Measurements from ENCODE around the gene C2CD5. TPM values are rescaled to one million over a fixed set of nuclear protein-coding genes. Genes with fewer than 3 reads are reported as not detected.

Gene C2CD5
- total and polyA plus RNA-seq, 2 of the 4 experiments (the other 2 are of a cell fraction): 14.5 to 15.8 TPM

DNA sequence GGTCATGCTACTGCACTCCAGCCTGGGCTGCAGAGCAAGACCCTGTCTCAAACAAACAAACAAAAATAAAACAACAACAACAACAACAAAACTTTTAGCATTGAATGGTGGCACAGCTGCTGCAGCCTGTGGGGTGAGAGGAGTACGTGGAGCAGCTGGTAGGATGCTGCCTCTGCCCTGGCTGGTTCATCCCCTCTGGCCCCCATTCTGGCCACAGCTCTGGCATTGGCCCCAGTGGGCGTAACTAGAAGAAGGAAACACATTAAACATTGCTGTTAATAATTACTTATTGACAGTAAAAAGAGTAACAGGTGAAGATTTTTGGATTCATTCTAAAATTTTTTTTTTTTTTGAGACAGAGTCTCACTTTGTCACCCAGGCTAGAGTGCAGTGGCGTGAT, 28.8 kb upstream of the C2CD5 start:
- in situ Hi-C loops (cut with MboI; ENCODE audit: low sequenced_read_pairs) (no loop called here), dilution Hi-C loops (cut with HindIII; ENCODE audit: low sequenced_read_pairs, unreplicated experiment) (no loop called here), intact Hi-C loops (cut with micrococcal nuclease) (no loop called here)
- Histone ChIP-seq H3K9me1 (ENCODE audit: insufficient read depth, low read length) (no peaks in the 10 kb centered on the region), H4K8ac (ENCODE audit: low read depth in 2 of 2, low read length in 2 of 2) (no peak overlapping the region), H3K23ac (ENCODE audit: low read depth, low read length) (no peak overlapping the region), H2BK15ac (ENCODE audit: low read depth, low read length) (no peak overlapping the region), H4K20me1 (ENCODE audit: insufficient read depth, low read length) (no peaks in the 10 kb centered on the region), H3K9me3 (ENCODE audit: control insufficient read depth, insufficient read depth, low read length) (no peaks in the 10 kb centered on the region), H3K79me1 (ENCODE audit: low read depth in 1 of 2, low read length in 2 of 2) (no peaks in the 10 kb centered on the region), H2AK9ac (replicated peaks; ENCODE audit: low read depth, low read length, poor library complexity) (no peak overlapping the region), H2AK5ac (ENCODE audit: low read depth, low read length) (no peak overlapping the region), H3K27ac (ENCODE audit: insufficient read depth, low read length) (no peak overlapping the region), H2BK5ac (ENCODE audit: low read depth, low read length, poor library complexity, severe bottlenecking) (no peak overlapping the region), H4K5ac (ENCODE audit: low read depth, low read length) (no peak overlapping the region), H3K14ac (replicated peaks; ENCODE audit: low read depth, low read length) (no peak overlapping the region), H3K4ac (ENCODE audit: low read depth, low read length) (no peak overlapping the region), H2BK120ac (ENCODE audit: low read depth, low read length) (no peak overlapping the region), H2AFZ (replicated peaks; ENCODE audit: low read length, poor library complexity) (no peak overlapping the region), H3K27me3 (ENCODE audit: control insufficient read depth, insufficient read depth, low read length) (no peaks in the 10 kb centered on the region), H3K56ac (ENCODE audit: extremely low read depth, insufficient read depth, low read length) (no peak overlapping the region), H3K4me2 (ENCODE audit: low read depth, low read length) (no peak overlapping the region), H3K9ac (ENCODE audit: low read depth, low read length) (no peak overlapping the region), H2BK20ac (ENCODE audit: low read depth, low read length) (no peak overlapping the region), H4K91ac (ENCODE audit: insufficient read depth, low read depth, low read length) (no peak overlapping the region), H3K4me3 (ENCODE audit: insufficient read depth, low read depth, low read length) (no peak overlapping the region), H3K36me3 (ENCODE audit: control insufficient read depth, insufficient read depth, low read length) (no peaks in the 10 kb centered on the region), H3K4me1 (ENCODE audit: control insufficient read depth, insufficient read depth, low read length) (no peaks in the 10 kb centered on the region), H3K18ac (ENCODE audit: low read depth, low read length) (no peak overlapping the region)
- no TSS peak for BruUV-seq (replicated peaks)
- WGBS, 2 experiments (ENCODE audit: extremely low coverage in 2 of 2, insufficient read length in 1 of 2): no CpG with 5 or more reads among the region's 3 CpGs
- ATAC-seq (ENCODE audit: low read depth): no peak
- POLR2A ChIA-PET (ENCODE audit: unreplicated experiment): no interaction called here
- DNase-seq: no peak
- CTCF ChIA-PET: interaction anchor here (0.6 kb wide), 1 partner anchor 85 kb away, joined by 4 read pairs; no protein-coding TSS in a partner anchor
- TF ChIP-seq, protein P1, sequence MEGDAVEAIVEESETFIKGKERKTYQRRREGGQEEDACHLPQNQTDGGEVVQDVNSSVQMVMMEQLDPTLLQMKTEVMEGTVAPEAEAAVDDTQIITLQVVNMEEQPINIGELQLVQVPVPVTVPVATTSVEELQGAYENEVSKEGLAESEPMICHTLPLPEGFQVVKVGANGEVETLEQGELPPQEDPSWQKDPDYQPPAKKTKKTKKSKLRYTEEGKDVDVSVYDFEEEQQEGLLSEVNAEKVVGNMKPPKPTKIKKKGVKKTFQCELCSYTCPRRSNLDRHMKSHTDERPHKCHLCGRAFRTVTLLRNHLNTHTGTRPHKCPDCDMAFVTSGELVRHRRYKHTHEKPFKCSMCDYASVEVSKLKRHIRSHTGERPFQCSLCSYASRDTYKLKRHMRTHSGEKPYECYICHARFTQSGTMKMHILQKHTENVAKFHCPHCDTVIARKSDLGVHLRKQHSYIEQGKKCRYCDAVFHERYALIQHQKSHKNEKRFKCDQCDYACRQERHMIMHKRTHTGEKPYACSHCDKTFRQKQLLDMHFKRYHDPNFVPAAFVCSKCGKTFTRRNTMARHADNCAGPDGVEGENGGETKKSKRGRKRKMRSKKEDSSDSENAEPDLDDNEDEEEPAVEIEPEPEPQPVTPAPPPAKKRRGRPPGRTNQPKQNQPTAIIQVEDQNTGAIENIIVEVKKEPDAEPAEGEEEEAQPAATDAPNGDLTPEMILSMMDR (conservative IDR thresholded peaks at IDR 0.05; ENCODE audit: low read depth, low read length): no peak
- no peak for TF ChIP-seq RCOR1 (IDR thresholded peaks at IDR 0.05; ENCODE audit: insufficient replicate concordance, low read length)
- TF ChIP-seq BHLHE40 (IDR thresholded peaks at IDR 0.05; ENCODE audit: low read depth, low read length): no peak
- TF ChIP-seq RFX5 (IDR thresholded peaks at IDR 0.05; ENCODE audit: low read depth, low read length): no peak
- TF ChIP-seq MAZ (IDR thresholded peaks at IDR 0.05; ENCODE audit: borderline replicate concordance, low read depth, low read length): no peak
- no peak for TF ChIP-seq RAD21 (IDR thresholded peaks at IDR 0.05; ENCODE audit: low read length)
- TF ChIP-seq POLR2A (IDR thresholded peaks at IDR 0.05; ENCODE audit: low read depth, low read length): no peak
- TF ChIP-seq CEBPB (IDR thresholded peaks at IDR 0.05; ENCODE audit: low read depth, low read length): no peak
- TF ChIP-seq FOS (IDR thresholded peaks at IDR 0.05; ENCODE audit: low read depth, low read length): no peak
- TF ChIP-seq MXI1 (IDR thresholded peaks at IDR 0.05; ENCODE audit: borderline replicate concordance, low read depth, low read length): no peak
- no peak for TF ChIP-seq NFE2L2 (IDR thresholded peaks at IDR 0.05; ENCODE audit: low read depth, low read length)
- TF ChIP-seq MAFK (IDR thresholded peaks at IDR 0.05; ENCODE audit: low read depth, low read length): no peak
- no peak for TF ChIP-seq CHD1 (IDR thresholded peaks at IDR 0.05; ENCODE audit: low read depth, low read length)
- TF ChIP-seq, protein P2, sequence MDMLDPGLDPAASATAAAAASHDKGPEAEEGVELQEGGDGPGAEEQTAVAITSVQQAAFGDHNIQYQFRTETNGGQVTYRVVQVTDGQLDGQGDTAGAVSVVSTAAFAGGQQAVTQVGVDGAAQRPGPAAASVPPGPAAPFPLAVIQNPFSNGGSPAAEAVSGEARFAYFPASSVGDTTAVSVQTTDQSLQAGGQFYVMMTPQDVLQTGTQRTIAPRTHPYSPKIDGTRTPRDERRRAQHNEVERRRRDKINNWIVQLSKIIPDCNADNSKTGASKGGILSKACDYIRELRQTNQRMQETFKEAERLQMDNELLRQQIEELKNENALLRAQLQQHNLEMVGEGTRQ (IDR thresholded peaks at IDR 0.05; ENCODE audit: low read depth, low read length): no peak
- TF ChIP-seq, protein P3, sequence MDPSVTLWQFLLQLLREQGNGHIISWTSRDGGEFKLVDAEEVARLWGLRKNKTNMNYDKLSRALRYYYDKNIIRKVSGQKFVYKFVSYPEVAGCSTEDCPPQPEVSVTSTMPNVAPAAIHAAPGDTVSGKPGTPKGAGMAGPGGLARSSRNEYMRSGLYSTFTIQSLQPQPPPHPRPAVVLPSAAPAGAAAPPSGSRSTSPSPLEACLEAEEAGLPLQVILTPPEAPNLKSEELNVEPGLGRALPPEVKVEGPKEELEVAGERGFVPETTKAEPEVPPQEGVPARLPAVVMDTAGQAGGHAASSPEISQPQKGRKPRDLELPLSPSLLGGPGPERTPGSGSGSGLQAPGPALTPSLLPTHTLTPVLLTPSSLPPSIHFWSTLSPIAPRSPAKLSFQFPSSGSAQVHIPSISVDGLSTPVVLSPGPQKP (IDR thresholded peaks at IDR 0.05; ENCODE audit: borderline replicate concordance, low read depth, low read length): no peak
- TF ChIP-seq SMC3 (IDR thresholded peaks at IDR 0.05; ENCODE audit: low read depth, low read length): no peak

All from IMR-90 (cell line).